GM18498 (cell line): Measurements from ENCODE around the gene LCP1.

Source experiments
- ATAC-seq: cut with Tn5 transposase; IDR thresholded peaks from one replicate; pipeline ENCODE4 v1.9.1; 2021; ENCODE audit warnings: mild to moderate bottlenecking, moderate library complexity; ENCODE audit not compliant: unreplicated experiment

Gene LCP1

DNA sequence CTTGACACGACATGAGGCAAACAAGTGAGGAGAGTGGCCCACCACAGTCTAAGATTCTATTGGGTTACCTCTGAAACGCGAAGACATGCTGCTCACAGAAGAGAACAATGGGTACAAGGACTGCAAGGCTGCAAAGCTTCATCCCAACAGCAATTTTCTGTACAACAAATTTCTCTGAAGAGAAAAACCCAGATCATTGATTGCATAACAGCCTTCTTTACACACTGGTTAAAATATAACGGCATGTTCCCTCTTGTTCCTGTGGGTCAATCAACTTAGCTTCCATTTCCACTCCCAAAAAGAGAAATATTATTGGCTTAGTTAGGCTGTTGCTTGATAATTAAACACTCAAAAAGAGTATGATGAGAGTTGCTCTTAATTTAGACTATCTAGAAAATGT is 77.1 kb downstream of the LCP1 start, which contains the start of gene CPB2:
TSS of gene CPB2 (minus strand) at position 166 of the 400 bp plus-strand sequence. CDS start at position 142, 24 bp downstream.
- ATAC-seq, result no peak

DNA sequence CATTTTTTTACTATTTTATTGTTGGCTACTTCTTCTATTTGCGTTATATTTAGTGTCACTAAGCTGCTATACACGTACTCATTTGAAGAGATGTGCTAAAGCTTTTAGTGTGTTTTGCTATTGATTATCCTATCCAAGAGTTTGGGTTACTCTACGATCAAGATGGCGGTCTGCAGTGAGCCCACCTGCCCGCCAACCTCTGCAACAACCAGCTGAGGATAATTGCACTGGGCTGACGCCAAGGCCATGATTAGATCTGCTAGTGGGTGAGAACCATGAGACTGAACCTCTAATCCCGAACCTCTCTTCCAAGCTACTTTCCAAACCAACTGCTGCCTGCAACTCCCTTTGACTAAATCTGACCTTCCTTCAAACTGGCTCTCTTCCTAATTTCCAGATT is 78.9 kb downstream of the LCP1 start:
- ATAC-seq, result no peak

DNA sequence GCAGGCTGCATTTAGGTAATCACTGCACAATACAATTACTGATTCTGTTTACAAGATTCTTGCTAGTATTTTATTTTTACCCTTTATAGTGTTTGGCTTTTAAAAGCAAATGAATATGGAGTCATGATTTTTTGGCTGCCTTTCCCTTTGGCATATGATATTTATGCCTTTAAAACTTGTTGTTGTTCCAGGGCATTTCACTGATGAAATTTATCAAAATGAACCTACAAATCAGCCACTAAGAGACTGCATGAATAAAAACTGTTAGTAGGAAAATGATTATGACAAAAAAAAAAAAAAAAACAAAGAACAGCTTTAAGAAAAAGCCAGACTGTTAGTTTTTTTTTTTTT is 79.7 kb downstream of the LCP1 start:
- no peak for ATAC-seq

DNA sequence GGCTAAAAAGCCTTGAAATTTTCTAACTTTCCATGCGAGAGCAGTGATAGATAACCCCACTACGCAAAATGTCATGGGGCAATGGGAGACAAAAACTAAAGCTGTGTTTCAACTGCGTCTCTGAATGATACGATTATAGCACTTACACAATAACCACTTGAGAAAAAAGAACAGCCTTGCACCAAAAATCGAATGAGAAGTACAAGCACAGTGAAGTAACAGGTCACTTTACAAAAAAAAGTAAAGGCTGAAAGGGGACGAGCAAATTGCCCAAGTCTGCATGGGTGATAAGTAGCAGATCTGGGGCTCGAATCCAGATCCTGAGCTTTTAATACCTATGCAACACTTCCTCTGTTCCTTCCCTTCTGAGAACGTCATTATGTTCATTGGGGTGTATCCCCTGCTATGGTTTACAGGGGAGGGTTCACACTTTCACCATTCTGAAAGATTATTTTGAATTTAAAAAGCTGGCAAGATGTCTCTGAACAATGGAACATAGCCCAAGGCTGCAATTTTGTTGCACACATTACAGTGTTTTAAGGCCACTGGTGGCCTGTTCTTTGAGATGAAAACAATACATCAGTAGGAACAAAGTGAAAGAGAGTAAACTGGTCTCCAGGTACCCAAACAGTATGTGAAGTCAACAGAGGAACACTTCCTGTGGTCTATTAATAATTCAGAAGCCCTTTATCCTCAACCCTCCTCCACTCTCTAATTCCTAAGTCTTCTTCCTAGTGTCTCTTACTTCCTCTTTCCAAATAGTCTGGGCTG is 80.3 kb downstream of the LCP1 start:
- ATAC-seq, result no peak

DNA sequence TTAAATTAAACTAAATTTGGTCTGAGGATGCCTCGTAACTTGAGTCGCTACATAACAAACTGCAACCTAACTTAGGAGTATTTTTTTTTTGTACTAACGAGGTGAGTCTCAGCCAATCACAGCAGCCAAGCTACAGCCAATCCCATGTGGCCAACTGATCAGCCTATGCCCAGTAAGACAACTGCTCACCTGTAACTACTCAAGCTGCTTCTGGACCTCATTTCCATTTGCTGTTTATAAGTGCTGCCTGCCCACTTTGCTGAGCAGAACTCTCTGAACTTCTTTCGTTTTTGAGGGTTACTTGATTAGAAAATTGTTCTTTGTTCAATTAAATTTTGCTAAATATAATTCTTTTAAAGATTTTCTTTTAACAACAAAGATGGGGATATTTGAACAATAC is 81.0 kb downstream of the LCP1 start:
- ATAC-seq, result no peak

DNA sequence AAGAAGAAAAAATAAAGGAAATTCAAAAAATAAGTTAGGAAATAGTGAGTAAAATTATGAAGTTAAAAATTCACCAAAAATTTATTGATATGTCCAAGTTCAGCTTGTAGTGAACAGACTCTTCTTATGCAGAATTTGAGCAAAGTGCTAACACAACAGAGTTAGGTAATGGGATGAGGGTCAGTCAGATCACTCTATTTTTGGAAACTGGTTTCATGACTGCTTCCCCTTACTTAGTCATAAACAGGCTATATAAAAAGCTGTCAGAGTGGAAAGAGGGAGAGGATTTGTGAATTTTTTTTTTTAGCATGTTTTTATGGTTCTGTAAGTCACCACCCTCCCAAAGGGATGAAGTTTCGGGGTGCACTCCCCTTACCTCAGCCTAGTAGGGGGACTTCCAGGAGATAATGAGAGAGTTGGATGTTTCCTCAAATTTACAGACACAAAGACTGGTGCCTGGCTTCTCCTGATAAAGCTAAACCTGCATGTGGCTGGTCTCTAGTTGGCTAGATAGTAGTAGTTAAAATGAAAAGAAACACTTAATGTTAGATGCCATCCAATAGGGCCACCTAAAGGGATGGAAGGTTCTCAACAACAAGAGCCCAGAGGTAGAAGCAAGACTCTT is 81.7 kb downstream of the LCP1 start:
- no peak for ATAC-seq

DNA sequence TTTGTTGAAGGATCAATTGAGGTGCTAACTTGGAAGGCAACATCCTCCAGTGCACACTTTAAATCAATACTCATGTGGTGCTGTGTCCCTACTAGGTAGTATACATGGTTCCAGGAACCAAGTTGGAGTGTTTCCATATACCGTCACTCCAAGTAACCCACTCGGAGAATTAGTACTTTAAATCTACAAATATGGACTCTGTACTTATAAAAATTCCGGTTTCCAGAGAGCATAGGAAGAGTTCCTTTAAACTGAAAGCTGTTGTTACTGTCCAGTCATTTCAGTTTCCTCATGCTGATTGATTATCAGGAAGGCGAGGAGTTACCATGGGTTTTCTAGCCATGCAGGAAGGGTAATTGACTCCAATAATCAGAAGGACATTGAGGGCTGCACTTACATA is 84.3 kb downstream of the LCP1 start:
- ATAC-seq, result no peak

DNA sequence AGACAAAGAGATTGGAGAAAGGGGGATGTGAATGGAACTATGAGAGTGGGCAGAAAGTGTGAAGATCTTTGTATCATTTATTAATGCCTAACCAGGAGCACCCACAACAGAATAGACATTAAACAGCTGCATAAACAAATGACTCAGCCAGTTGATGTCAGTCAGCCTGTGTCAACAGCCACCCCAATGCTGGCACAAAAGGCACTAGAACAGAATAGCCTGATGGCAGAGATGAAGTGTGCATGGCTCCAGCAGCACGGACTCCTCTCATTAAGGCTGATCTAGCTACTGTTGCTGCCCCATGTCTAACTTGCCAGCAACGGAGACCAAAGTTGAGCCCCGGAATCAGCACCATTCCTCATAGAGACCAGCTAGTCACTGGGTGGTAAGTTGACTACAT is 85.0 kb downstream of the LCP1 start:
- no peak for ATAC-seq

DNA sequence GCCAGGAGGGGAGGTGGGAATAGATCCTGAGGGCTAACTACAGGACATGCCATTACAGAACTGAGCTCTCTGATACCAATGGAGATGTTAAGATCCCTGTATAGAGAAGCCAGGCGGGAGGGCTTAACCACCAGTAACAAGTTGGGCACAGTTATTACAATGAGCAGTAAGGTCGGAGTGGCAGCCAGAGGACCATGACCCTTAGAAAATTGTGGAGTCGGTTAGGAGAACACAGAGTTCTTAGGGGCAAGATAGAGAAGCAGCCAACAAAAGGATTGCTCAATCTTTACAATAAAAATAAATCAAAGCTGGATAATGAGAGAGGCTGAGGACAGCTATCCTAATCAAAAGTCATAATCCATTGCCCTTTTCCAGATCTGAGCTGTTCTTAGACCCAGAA is 87.5 kb downstream of the LCP1 start:
- ATAC-seq, result no peak

DNA sequence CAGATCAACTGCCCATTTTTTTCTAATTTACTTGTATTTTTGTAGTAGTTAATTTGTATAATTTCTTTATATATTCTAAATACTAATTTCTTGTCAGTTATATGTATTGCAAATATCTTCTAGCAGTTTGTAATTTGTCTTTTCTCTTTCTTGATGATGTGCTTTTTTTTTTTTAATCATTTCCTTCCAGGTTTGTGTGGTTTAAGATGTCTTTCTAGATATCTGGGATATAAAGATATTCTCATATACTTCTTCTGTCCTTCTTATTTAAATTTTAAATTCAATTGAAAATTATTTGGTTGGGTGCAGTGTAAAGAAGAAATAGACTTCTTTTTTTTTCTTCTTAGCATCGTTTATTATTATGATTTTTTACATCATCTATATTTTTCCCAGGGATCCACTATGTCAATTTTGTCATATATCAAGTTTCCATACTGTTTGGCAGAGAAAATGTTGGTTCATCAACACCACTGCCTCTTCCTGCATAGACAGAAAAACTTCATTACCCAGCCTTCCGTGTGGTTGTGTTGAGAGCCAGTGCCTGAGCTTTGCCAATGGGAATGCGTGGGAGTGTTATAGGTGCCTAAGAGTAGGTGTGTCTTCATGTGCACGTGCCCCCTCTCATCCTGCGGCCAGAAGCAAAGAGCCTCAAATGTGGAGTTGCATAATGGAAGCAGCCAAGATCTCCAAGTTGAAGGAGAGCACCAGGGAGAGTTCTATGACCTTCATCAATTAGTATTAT is 93.0 kb downstream of the LCP1 start:
- no peak for ATAC-seq

DNA sequence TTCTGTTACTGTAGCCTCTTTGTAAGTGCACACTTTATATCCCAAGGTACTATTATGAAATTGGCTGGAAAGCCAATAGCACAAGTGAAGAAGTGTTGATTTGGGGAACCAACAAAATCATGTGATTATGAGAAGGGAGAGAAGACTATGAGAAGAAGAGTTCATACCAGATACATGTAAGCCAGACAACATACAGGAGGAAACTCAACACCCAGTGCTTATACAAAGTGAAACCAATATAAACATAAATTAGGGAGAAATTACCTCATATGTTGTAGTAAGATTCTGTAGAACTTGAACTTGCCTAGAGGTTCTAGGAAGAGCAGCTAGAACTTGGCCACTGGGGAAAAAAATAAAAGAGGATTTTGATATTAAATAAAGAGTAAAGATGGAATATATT is 94.5 kb downstream of the LCP1 start:
- no peak for ATAC-seq

DNA sequence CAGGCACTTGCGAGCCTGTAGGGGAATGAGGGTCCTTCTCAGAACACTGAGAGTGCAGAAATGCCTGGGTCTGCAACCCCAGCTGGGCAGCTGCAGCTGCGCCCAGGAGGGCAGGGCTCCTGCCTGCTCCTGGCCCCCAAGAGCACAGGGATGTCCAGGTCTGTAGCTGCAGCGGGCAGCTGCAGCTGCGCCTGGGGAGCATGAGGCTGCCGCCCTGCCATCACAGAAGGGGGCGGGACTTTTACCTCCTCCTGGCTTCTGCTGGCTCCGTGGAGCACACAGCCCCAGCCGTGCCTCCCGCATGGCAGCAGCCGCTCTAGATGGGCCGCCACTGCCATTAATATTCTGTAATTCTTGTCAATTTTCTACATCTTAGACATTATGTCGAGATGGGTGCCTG is 95.0 kb downstream of the LCP1 start:
- no peak for ATAC-seq

DNA sequence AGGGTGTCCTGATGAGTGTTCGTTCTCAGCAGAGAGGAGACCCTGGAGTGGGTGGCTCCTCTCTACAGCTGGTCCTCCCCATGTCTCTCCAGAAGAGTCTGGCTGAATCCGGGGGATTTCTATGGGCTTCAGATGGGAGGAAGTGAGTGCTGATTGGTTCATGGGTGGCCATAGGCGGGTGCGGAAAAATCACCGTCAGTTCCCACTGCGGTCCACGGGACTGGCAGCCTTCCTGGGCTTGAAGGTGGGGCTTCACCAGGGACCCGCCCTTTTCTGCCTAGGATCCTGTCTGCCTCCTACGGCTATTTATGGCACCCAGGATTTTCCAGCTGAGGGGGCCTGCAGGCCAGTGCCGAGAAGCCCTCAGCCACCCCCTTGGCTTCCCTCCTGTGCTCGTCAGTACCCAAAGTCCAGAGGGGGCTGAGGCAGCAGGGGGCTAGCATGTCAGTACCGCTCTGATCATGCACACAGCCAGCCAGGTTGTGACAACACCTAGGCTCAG is 95.5 kb downstream of the LCP1 start:
- no peak for ATAC-seq

DNA sequence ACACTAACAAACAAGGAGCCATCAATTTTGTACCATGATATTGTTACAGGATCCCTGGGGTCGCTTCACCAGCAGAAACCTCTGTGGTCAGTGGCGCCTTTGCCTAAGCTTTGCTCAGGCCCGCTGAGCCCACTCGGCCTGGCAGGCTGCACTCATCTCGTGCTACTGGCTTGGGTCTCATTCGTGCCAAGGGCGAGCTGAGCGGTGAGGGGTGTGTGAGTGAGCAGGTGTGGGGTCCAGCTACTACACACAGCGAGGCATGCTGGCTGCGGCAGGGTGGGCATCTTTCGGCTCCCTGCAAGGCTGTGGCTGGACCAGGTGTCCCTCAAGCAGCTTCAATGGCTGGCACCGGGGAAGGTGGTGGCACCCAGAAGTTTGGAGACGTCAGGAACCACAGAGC is 96.2 kb downstream of the LCP1 start:
- no peak for ATAC-seq

DNA sequence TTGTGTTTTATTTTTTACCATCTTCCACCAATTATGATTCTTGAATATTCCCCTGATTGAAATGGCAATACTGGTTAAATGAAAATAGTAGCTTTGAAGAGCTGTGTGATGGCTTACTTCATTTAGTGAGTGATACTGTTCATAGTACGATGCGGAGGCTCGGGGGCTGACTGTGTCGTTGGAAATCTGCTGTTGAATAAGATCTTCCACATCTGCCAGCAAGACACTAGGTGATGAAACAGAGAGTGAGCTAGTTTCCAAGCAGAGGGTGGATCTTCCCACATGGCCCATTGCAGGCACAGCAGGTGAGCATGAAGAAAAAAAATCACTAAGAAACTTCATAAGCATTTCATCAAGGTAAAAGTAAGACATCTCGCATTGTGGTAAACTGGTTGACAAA is 99.7 kb downstream of the LCP1 start:
- ATAC-seq, result no peak

DNA sequence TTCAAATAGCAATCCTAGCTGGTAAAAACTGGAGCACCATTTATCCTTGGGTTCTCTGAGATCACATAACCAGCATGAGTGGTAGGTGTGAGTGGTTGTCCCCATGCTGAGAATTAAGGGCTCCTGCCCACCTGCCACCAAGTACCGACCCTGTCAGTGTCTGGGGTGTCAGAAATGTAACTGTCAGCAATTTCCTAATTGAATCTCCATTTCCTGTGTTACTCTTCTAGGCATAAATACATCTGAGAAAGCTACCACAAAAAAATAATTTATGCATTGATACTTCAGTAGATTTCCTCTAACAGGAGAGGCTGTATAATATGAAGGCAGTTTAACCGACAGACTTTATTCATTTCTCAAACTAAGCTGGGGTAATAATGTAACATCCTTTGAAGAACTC is 102.2 kb downstream of the LCP1 start:
- no peak for ATAC-seq

DNA sequence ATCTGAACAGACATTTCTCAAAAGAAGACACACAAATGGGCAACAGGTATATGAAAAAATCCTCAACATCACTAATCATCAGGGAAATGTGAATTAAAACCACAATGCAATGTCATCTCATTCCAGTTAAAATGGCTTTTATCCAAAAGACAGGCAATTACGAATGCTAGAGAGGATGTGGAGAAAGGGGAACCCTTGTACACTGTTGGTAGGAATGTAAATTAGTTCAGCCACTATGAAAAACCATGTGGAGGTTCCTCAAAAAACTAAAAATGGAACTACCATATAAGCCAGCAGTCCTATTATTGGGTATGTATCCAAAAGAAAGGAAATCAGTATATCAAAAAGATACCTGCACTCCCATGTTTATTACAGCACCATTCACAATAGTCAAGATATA is 104.7 kb downstream of the LCP1 start:
- no peak for ATAC-seq

DNA sequence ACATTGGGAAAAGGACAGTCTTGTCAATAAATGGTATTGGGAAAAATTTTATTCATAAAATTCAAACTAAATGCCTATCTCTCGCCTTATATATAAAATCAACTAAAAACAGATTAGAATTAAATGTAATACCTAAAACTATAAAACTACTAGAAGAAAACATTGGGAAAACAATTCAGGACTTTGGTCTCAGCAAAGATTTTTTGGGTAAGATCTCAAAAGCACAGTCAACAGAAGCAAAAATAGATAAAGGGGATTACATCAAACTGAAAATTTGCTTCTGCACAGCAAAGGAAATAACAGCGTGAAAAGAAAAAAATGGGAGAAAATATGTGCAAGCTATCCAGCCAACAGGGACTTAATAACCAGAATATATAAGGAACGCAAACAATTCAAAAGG is 105.2 kb downstream of the LCP1 start:
- ATAC-seq, result no peak
